Stimulated activated CD8-positive, alpha-beta memory T cell treated with anti-CD3 and anti-CD28 coated beads, Interleukin-7, amount 100 ng/mL, for 1 hour (primary cell): ENCODE measurements around the gene RGSL1.

Source experiments
- DNase-seq, 2 donors: peaks; one replicate each; pipeline ENCODE4 v3.0.0-alpha.2; 2020; ENCODE audit warnings: low read depth in 2 of 2

RGSL1 gene

GRCh38 chr1:182450087-182450486 lies at the start of gene RGSL1:
RGSL1 (plus strand) TSS chr1:182450146; CDS start chr1:182450166, 20 bp downstream.
- DNase-seq: no peak

- no peak for DNase-seq
Measured at GRCh38 chr1:182400567-182400966, 49.4 kb upstream of the RGSL1 start, which contains the start of gene TEDDM1. TEDDM1 (minus strand) TSS chr1:182400667; CDS start chr1:182400485, 182 bp downstream.

- no peak for DNase-seq
Measured at GRCh38 chr1:182404781-182405180, 45.2 kb upstream of the RGSL1 start.

GRCh38 chr1:182405578-182405977 lies 44.4 kb upstream of the RGSL1 start:
- no peak for DNase-seq

GRCh38 chr1:182406012-182406411 lies 43.9 kb upstream of the RGSL1 start:
- no peak for DNase-seq

GRCh38 chr1:182407724-182408123 lies 42.2 kb upstream of the RGSL1 start:
- no peak for DNase-seq

GRCh38 chr1:182408435-182409075 lies 41.4 kb upstream of the RGSL1 start:
- DNase-seq: no peak

GRCh38 chr1:182410138-182410537 lies 39.8 kb upstream of the RGSL1 start:
- DNase-seq: no peak

- DNase-seq: no peak
Measured at GRCh38 chr1:182410620-182411273, 39.2 kb upstream of the RGSL1 start.

GRCh38 chr1:182413486-182413885 lies 36.5 kb upstream of the RGSL1 start:
- no peak for DNase-seq

- no peak for DNase-seq
Measured at GRCh38 chr1:182413969-182414368, 36.0 kb upstream of the RGSL1 start.

GRCh38 chr1:182415789-182416188 lies 34.2 kb upstream of the RGSL1 start:
- DNase-seq: no peak

GRCh38 chr1:182426442-182427430 lies 23.2 kb upstream of the RGSL1 start:
- DNase-seq: no peak

GRCh38 chr1:182428043-182428442 lies 21.9 kb upstream of the RGSL1 start:
- no peak for DNase-seq

GRCh38 chr1:182430263-182431068 lies 19.5 kb upstream of the RGSL1 start:
- DNase-seq: no peak

- no peak for DNase-seq
Measured at GRCh38 chr1:182431278-182431677, 18.7 kb upstream of the RGSL1 start.

- DNase-seq: no peak
Measured at GRCh38 chr1:182433580-182433979, 16.4 kb upstream of the RGSL1 start.

- no peak for DNase-seq
Measured at GRCh38 chr1:182438326-182438725, 11.6 kb upstream of the RGSL1 start.

GRCh38 chr1:182441719-182442118 lies 8.2 kb upstream of the RGSL1 start:
- DNase-seq: no peak

GRCh38 chr1:182442333-182442732 lies 7.6 kb upstream of the RGSL1 start:
- no peak for DNase-seq

- DNase-seq: no peak
Measured at GRCh38 chr1:182444497-182444896, 5.4 kb upstream of the RGSL1 start.
